GM12878 (cell line): ENCODE data around the gene LRP10. TPM values are rescaled to one million over a fixed set of nuclear protein-coding genes. Genes with fewer than 3 reads are reported as not detected.

ENCODE experiments used
- ATF2 ChIP-seq: IDR thresholded peaks from 2 replicates; pipeline ENCODE4 v1.6.1; 2012; ENCODE audit warnings: low read length, inconsistent platforms
- CEBPB ChIP-seq, 2 experiments: fragments of 150-350 bp in 1 of 2; IDR thresholded peaks; 2 replicates each; pipeline ENCODE4 v1.6.1; 2012 to 2014; ENCODE audit warnings: low read depth in 2 of 2, low read length in 2 of 2, borderline replicate concordance in 1 of 2, inconsistent platforms in 1 of 2
- CREM ChIP-seq: IDR thresholded peaks from 2 replicates; pipeline ENCODE4 v1.6.1; 2014; ENCODE audit warnings: antibody characterized with exemption, low read depth
- CTCF ChIP-seq, 3 experiments: IDR thresholded peaks in 2 of 3; conservative IDR thresholded peaks in 1 of 3; 2 replicates each; pipeline ENCODE4 v1.5.1; 2011; ENCODE audit warnings: low read depth in 3 of 3, low read length in 3 of 3, mild to moderate bottlenecking in 3 of 3, control low read depth in 2 of 3, moderate library complexity in 2 of 3, inconsistent platforms in 1 of 3, mixed read lengths in 1 of 3; ENCODE audit not compliant: control insufficient read depth in 2 of 3, insufficient read depth in 1 of 3; ENCODE audit errors: extremely low read depth in 1 of 3
- EED ChIP-seq: sonication (generic); IDR thresholded peaks from 2 replicates; pipeline ENCODE4 v1.6.1; 2016; ENCODE audit warnings: antibody characterized with exemption, low read depth
- EP300 ChIP-seq, 2 experiments: fragments of 150-350 bp in 1 of 2; IDR thresholded peaks; 2 replicates each; pipeline ENCODE4 v1.6.1; 2011 to 2012; ENCODE audit warnings: low read depth in 2 of 2, low read length in 2 of 2, borderline replicate concordance in 1 of 2, improper control_type of control experiment in 1 of 2, inconsistent platforms in 1 of 2; ENCODE audit not compliant: control insufficient read depth in 1 of 2
- FOXM1 ChIP-seq: IDR thresholded peaks from 2 replicates; pipeline ENCODE4 v1.6.1; 2012; ENCODE audit warnings: low read depth, mild to moderate bottlenecking, inconsistent platforms, low read length, moderate library complexity
- IRF3 ChIP-seq: fragments of 450-650 bp; IDR thresholded peaks from 2 replicates; pipeline ENCODE4 v1.6.1; 2014; ENCODE audit warnings: mild to moderate bottlenecking
- NFIC ChIP-seq: IDR thresholded peaks from 2 replicates; pipeline ENCODE4 v1.6.1; 2012; ENCODE audit warnings: low read depth, mild to moderate bottlenecking, inconsistent platforms, low read length, moderate library complexity
- NFYB ChIP-seq: IDR thresholded peaks from 2 replicates; pipeline ENCODE4 v1.6.1; 2011; ENCODE audit warnings: low read depth, mild to moderate bottlenecking, low read length, improper control_type of control experiment, moderate library complexity; ENCODE audit not compliant: insufficient read depth
- RUNX3 ChIP-seq: IDR thresholded peaks from 2 replicates; pipeline ENCODE4 v1.6.1; 2012; ENCODE audit warnings: low read length, inconsistent platforms
- SKIL ChIP-seq: fragments of 450-650 bp; IDR thresholded peaks from 2 replicates; pipeline ENCODE4 v1.6.1; 2017; ENCODE audit warnings: mild to moderate bottlenecking, low read depth, inconsistent platforms; ENCODE audit not compliant: poor library complexity, severe bottlenecking
- SUPT20H ChIP-seq: IDR thresholded peaks from 2 replicates; pipeline ENCODE4 v1.6.1; 2011; ENCODE audit warnings: low read depth, mild to moderate bottlenecking, low read length, moderate library complexity, borderline replicate concordance; ENCODE audit not compliant: control insufficient read depth
- USF2 ChIP-seq: IDR thresholded peaks from 2 replicates; pipeline ENCODE4 v1.6.1; 2011; ENCODE audit warnings: low read depth, low read length, improper control_type of control experiment, borderline replicate concordance
- YY1 ChIP-seq: IDR thresholded peaks from 2 replicates; pipeline ENCODE4 v1.6.1; 2011; ENCODE audit warnings: low read depth, mild to moderate bottlenecking, low read length
- ZBED1 ChIP-seq: IDR thresholded peaks from 2 replicates; pipeline ENCODE4 v1.6.1; 2016; ENCODE audit warnings: borderline replicate concordance
- ZNF687 ChIP-seq: fragments of 450-650 bp; IDR thresholded peaks from 2 replicates; pipeline ENCODE4 v1.6.1; 2017; ENCODE audit warnings: mild to moderate bottlenecking, moderate library complexity
- ZSCAN29 ChIP-seq: fragments of 450-650 bp; IDR thresholded peaks from 2 replicates; pipeline ENCODE4 v1.6.1; 2017; ENCODE audit warnings: mild to moderate bottlenecking, moderate library complexity
- polyA plus RNA-seq, 11 experiments: library from polyadenylated mRNA; depleted of rRNA in 4 of 11; unstranded in 6 of 11; stranded (reverse) in 5 of 11; fragments of >200 nt; fragmentation: Nextera tagmentation in 4 of 11; fragmentation: Illumina TruSeq in 1 of 11; extraction: Ambion mirVana in 4 of 11; extraction: Trizol in 1 of 11; gene quantifications; 1 replicate in 1 of 11; 2 replicates in 10 of 11; pipeline versions ENCODE4 v1.2.1 to v1.2.3, GENCODE V29; 2011 to 2016; ENCODE audit warnings: inconsistent platforms in 2 of 11, missing spikeins in 2 of 11, low read depth in 1 of 11
- total RNA-seq, 4 experiments: library from RNA; depleted of rRNA in 3 of 4; stranded (reverse); fragments of >200 nt in 3 of 4; fragmentation: Illumina TruSeq in 1 of 4; extraction: Trizol in 1 of 4; gene quantifications; 2 replicates each; pipeline versions ENCODE4 v1.2.1 to v1.2.3, GENCODE V29; 2013 to 2021

The LRP10 gene
- total and polyA plus RNA-seq, 10 of the 15 experiments (the other 5 are each of a cell fraction or from before 2014, with no cell fraction given): 3.0 to 56.9 (median 20.9) TPM

GRCh38 chr14:22887990-22888378, 16.4 kb downstream of the LRP10 start (continued):
- TF ChIP-seq SKIL (no peak), NFYB (no peak), EP300 (IDR thresholded peaks at IDR 0.05; ENCODE audit: borderline replicate concordance in 1 of 2, control insufficient read depth in 1 of 2, low read depth in 2 of 2, low read length in 2 of 2) (peak; percentile 41 to 51; a peak in 2 of 4 replicates), CTCF (IDR thresholded peaks at IDR 0.05 in 2 of 3, conservative IDR thresholded peaks at IDR 0.05 in 1 of 3; ENCODE audit: control insufficient read depth in 2 of 3, extremely low read depth in 1 of 3, insufficient read depth in 1 of 3, low read depth in 3 of 3, low read length in 3 of 3) (no peak), NFIC (no peak), EED (peak; percentile 57; the same call in 1 of the 2 replicates), IRF3 (no peak), ZBED1 (no peak), FOXM1 (no peak), ZNF687 (peak; percentile 57; the same call in 1 of the 2 replicates), ATF2 (no peak), CEBPB (IDR thresholded peaks at IDR 0.05; ENCODE audit: borderline replicate concordance in 1 of 2, low read depth in 2 of 2, low read length in 2 of 2) (no peak), YY1 (peak; percentile 64; the same call in 1 of the 2 replicates), USF2 (no peak), SUPT20H (no peak), ZSCAN29 (peak; percentile 47; the same call in 1 of the 2 replicates), CREM (peak; percentile 50), RUNX3 (peak; percentile 16; the same call in 1 of the 2 replicates)
